GM13976 (cell line): Measurements from ENCODE around the gene SPATA3.
A peak's percentile ranks its signal among the peaks of the same experiment; 100 is the strongest.

Source experiments
- DNase-seq: peaks from one replicate; pipeline ENCODE4 v3.0.0; 2012; ENCODE audit warnings: low spot score
- CTCF ChIP-seq: IDR thresholded peaks from 2 replicates; pipeline ENCODE4 v1.5.1; 2012; ENCODE audit warnings: borderline replicate concordance, mild to moderate bottlenecking; ENCODE audit not compliant: insufficient read depth; ENCODE audit errors: extremely low read depth, missing control alignments, control extremely low read depth
- in situ Hi-C: fragments of 300-500 bp; cut with MboI; formaldehyde crosslinking; loops from one replicate; pipeline ENCODE4 v1.12.0; 2022; ENCODE audit warnings: low sequenced_read_pairs, mixed read lengths, inconsistent platforms; ENCODE audit not compliant: unreplicated experiment

Gene SPATA3

DNA sequence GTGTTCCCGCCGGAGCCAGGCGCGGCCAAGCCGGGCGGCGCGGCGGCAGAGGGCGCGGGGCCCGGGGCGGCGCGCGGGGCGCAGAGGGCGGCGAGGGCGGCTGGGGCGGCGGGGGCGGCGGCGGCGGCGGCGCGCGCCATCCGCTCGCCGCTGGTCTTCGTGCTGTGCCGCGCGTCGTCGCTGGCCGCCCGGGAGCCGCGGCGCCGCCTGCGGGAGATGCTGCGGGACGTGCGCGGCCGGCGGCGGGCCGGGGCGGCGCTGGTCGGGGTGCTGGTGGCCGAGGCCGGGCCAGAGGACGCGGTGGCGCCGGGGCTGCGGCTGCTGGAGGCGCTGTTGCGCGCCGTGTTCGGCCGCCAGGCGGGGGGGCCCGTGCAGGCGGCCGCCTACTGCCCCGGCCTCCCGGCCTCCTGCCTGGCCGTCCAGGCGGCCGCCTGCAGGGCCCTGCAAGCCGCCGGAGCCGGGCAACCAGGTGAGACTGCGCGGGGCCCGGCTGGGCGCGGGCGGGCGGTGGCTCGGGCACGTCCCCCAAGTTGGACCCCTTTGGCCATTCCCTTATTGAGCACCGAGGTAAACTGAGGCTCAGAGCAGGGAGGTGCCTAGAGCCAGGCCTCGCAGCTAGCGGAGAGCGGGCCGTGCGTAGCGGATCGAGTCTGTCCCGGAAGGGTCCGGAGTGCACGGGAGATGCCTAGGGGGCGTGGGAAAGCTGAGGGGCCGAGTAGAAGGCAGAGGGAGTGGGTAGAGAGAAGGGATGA lies 42.0 kb downstream of the SPATA3 start:
- peak; percentile 69 for DNase-seq
- in situ Hi-C loops, result no loop called here
- peak; percentile 21 for TF ChIP-seq CTCF

- TF ChIP-seq CTCF, result no peak
- DNase-seq, result no peak
- in situ Hi-C loops, result no loop called here
Measured at GRCh38 chr2:231038483-231039293, 42.8 kb downstream of the SPATA3 start.

- in situ Hi-C loops, result no loop called here
- no peak for TF ChIP-seq CTCF
- DNase-seq, result no peak
Measured at GRCh38 chr2:231039294-231039664, 43.4 kb downstream of the SPATA3 start.

- no peak for DNase-seq
- TF ChIP-seq CTCF, result no peak
- in situ Hi-C loops, result no loop called here
Measured at GRCh38 chr2:231039821-231040364, 44.0 kb downstream of the SPATA3 start.

DNA sequence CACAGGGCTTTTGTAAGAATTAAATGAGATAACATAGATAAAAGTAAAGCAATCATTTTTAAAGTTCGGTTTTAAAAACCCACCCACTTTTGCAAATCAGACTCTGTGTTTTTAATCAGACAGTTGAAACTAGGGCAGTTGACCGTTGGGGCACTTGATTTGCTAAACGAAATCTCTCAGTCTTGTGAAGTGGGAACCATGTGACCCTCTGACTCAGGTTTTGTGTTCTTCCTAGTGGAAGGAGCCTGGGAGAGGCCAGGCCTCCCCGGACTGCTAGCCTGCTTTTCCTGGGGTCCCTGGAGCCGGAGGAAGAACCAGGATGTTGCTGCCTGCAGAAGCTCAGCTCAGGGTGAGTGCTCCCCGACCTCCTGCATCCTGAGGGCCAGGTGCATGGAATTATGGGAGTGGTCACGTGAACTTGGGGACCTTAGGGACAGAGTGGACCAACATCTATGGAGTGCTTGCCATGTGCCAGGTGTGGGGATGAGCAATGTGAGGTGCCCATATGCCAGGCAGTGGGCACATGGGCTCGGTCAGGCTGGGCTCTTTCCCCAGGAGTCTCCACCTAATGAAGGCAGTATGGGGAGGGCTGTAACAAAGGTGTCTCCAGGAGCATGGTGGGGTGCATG lies 45.3 kb downstream of the SPATA3 start:
- in situ Hi-C loops, result no loop called here
- TF ChIP-seq CTCF, result no peak
- no peak for DNase-seq

GRCh38 chr2:231043796-231044195 lies 47.9 kb downstream of the SPATA3 start:
- no peak for TF ChIP-seq CTCF
- in situ Hi-C loops, result no loop called here
- DNase-seq, result no peak
